Uterus (tissue), 4 donors: ENCODE results near the gene RARB. TPM values are rescaled to one million over a fixed set of nuclear protein-coding genes. Genes with fewer than 3 reads are reported as not detected.
A peak's percentile ranks its signal among the peaks of the same experiment; 100 is the strongest.

Source experiments
- DNase-seq, 2 donors: peaks; one replicate each; pipeline ENCODE4 v3.0.0-alpha.2; 2019 to 2020
- H3K27ac ChIP-seq, 2 donors: fragments of 200-600 bp; sonication (generic); 1 replicate in 1 of 2; 2 replicates in 1 of 2; pipeline ENCODE4 v1.5.1; 2016 to 2018
- H3K27me3 ChIP-seq, 2 donors: fragments of 200-600 bp; sonication (generic); one replicate each; pipeline ENCODE4 v1.5.1; 2018 to 2019; ENCODE audit warnings: control low read depth in 1 of 2
- H3K36me3 ChIP-seq, 2 donors: fragments of 200-600 bp; sonication (generic); one replicate each; pipeline ENCODE4 v1.5.1; 2019; ENCODE audit warnings: control low read depth in 1 of 2
- H3K4me1 ChIP-seq, 2 donors: fragments of 200-600 bp; sonication (generic); one replicate each; pipeline ENCODE4 v1.5.1; 2018 to 2019; ENCODE audit warnings: control low read depth in 1 of 2
- H3K4me3 ChIP-seq, 2 donors: fragments of 200-600 bp; sonication (generic); 1 replicate in 1 of 2; 2 replicates in 1 of 2; pipeline ENCODE4 v1.5.1; 2018 to 2019; ENCODE audit warnings: mild to moderate bottlenecking in 1 of 2
- H3K9me3 ChIP-seq, 2 donors: fragments of 200-600 bp; sonication (generic); one replicate each; pipeline ENCODE4 v1.5.1; 2019; ENCODE audit warnings: control low read depth in 1 of 2
- POLR2A ChIP-seq, 2 donors: fragments of 450-650 bp; IDR thresholded peaks; one replicate each; pipeline ENCODE4 v1.6.1; 2016; ENCODE audit warnings: antibody characterized with exemption in 2 of 2, mild to moderate bottlenecking in 1 of 2, moderate library complexity in 1 of 2
- intact Hi-C: fragments of 100-400 bp; cut with DNase I; formaldehyde crosslinking; loops from one replicate; pipeline ENCODE4 v1.15.1; 2023; ENCODE audit warnings: low total_unique reads
- total RNA-seq, 4 donors: library from RNA; depleted of rRNA in 3 of 4; stranded (reverse); fragments of >200 nt in 3 of 4; gene quantifications; one replicate each; pipeline versions ENCODE4 v1.1.0 to v1.2.4, GENCODE V29; 2014 to 2023
- TF ChIP-seq, protein P1 (sequence below), 4 experiments: fragments of 200-600 bp in 2 of 4; fragments of 450-650 bp in 2 of 4; sonication (generic) in 2 of 4; IDR thresholded peaks; one replicate each; pipeline ENCODE4 v1.5.1; 2016 to 2019; ENCODE audit warnings: antibody characterized with exemption in 4 of 4, mild to moderate bottlenecking in 2 of 4, moderate library complexity in 1 of 4
- donor health status: DM: yes; HTN: yes; CAD: no.

The RARB gene
- total RNA-seq, 4 donors from 2014 or later = 6.7 to 63.0 (median 14.5) TPM

DNA sequence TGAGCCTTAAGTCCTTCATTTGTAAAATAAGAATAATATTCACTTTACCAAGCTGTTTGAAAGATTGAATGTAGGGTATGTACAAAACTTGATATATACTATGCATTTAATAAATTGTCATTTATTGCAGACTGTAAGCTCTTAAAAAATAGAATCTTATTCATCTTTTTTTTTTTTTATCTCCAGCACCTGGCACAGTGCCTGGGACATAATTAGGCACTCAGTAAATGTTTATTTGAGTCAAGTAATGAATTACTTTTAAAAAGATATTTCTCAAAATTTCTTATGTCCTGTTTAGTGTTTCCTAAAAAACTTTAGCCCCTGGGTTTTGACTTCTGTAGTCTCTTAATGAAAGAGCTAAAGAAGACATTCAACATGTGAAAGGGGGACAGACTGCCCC lies 164.9 kb downstream of the RARB start:
- TF ChIP-seq, protein P1, sequence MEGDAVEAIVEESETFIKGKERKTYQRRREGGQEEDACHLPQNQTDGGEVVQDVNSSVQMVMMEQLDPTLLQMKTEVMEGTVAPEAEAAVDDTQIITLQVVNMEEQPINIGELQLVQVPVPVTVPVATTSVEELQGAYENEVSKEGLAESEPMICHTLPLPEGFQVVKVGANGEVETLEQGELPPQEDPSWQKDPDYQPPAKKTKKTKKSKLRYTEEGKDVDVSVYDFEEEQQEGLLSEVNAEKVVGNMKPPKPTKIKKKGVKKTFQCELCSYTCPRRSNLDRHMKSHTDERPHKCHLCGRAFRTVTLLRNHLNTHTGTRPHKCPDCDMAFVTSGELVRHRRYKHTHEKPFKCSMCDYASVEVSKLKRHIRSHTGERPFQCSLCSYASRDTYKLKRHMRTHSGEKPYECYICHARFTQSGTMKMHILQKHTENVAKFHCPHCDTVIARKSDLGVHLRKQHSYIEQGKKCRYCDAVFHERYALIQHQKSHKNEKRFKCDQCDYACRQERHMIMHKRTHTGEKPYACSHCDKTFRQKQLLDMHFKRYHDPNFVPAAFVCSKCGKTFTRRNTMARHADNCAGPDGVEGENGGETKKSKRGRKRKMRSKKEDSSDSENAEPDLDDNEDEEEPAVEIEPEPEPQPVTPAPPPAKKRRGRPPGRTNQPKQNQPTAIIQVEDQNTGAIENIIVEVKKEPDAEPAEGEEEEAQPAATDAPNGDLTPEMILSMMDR (IDR thresholded peaks at IDR 0.05) = no peak
- TF ChIP-seq POLR2A (IDR thresholded peaks at IDR 0.05) = no peak
- Histone ChIP-seq H3K9me3 (no peaks in the 10 kb centered on the region), H3K36me3 (no peaks in the 10 kb centered on the region), H3K27me3 (no peaks in the 10 kb centered on the region), H3K4me3 (no peak overlapping the region), H3K27ac (peak overlapping the region; percentile 42 to 61), H3K4me1 (no peaks in the 10 kb centered on the region)
- no peak for DNase-seq
- intact Hi-C loops = no loop called here

DNA sequence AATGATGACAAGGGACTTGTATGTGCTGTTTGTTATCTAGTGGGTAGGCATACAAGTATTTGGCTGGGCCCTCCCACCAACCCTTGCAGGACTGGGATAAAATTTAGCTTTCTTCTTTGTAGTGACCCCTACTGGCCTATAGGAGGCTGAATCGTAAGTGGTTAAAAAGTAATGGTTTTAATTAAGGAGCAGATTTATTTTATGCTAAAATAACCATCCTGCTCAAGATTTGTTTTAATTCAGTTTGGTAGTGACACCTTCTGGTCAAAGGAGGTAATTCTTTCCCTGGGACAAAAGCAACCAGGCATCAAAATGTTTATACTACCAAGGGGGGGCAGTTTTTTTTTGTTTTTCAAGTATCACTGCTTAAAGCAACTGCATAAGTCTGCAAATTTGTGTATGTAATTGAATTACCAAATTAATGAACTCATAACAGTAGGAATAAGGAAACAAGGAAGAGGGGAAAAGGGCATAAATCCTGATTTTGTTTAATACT lies 166.0 kb downstream of the RARB start:
- Histone ChIP-seq H3K9me3 (no peaks in the 10 kb centered on the region), H3K27me3 (no peaks in the 10 kb centered on the region), H3K4me1 (no peaks in the 10 kb centered on the region), H3K36me3 (no peaks in the 10 kb centered on the region), H3K27ac (peak overlapping the region; percentile 42 to 61), H3K4me3 (no peak overlapping the region)
- DNase-seq = peak in 1 of 2 donors; percentile 42
- no peak for TF ChIP-seq POLR2A (IDR thresholded peaks at IDR 0.05)
- TF ChIP-seq, protein P1 (IDR thresholded peaks at IDR 0.05) = peak; percentile 80 to 91 (median 84)
- intact Hi-C loops = no loop called here

DNA sequence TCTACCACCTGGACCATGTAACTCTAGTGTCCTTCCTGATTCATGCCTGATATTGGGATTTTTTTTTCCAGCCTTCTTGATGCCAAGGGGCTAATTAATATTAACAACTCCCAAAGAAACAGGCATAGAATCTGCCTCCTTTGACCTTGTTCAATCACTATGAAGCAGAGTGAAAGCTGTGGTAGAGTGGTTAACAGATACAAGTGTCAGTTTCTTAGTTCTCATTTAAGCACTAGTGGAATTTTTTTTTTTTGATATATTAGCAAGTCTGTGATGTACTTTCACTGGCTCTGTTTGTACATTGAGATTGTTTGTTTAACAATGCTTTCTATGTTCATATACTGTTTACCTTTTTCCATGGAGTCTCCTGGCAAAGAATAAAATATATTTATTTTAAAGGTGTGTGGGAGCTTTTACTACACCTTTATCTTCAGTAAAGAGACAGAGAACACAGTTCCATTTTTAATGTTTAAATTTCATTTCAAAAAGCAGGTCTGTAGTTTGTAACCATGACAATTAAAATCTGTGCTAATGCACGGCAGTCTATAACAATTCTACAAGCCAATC lies 169.6 kb downstream of the RARB start:
- intact Hi-C loops = no loop called here
- H3K4me1 ChIP-seq = no peaks in the 10 kb centered on the region
- H3K9me3 ChIP-seq = no peaks in the 10 kb centered on the region
- no peak for DNase-seq
- no peaks in the 10 kb centered on the region for H3K36me3 ChIP-seq
- H3K27ac ChIP-seq = peak overlapping the region in 1 of 2 donors; percentile 1
- no peaks in the 10 kb centered on the region for H3K27me3 ChIP-seq
- no peak overlapping the region for H3K4me3 ChIP-seq
- TF ChIP-seq, protein P1 (IDR thresholded peaks at IDR 0.05) = no peak
- no peak for TF ChIP-seq POLR2A (IDR thresholded peaks at IDR 0.05)

DNA sequence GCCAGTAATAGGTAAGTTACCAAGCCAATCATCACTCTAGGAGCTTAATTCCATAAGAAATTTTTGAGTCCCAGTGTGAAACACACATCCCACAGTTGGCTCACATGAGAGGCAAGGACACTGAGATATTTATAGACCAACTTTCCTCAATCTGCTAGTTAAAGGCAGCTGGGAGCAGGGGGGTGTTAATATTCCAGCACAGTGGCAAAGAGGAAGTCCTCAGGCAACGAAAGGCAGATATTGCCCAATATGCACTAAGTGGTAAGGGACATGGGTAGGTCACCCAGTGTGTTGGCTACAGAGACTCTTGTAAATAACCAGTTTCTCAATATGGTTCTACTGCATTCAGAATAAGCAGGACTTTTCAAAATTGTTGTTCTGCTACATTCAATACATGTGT lies 175.6 kb downstream of the RARB start:
- TF ChIP-seq POLR2A (IDR thresholded peaks at IDR 0.05) = no peak
- TF ChIP-seq, protein P1 (IDR thresholded peaks at IDR 0.05) = no peak
- H3K9me3 ChIP-seq = no peaks in the 10 kb centered on the region
- H3K27me3 ChIP-seq = no peaks in the 10 kb centered on the region
- no peaks in the 10 kb centered on the region for H3K4me1 ChIP-seq
- no peak for DNase-seq
- intact Hi-C loops = no loop called here
- H3K36me3 ChIP-seq = no peaks in the 10 kb centered on the region
- H3K27ac ChIP-seq = peak overlapping the region; percentile 14 to 17
- H3K4me3 ChIP-seq = no peak overlapping the region

DNA sequence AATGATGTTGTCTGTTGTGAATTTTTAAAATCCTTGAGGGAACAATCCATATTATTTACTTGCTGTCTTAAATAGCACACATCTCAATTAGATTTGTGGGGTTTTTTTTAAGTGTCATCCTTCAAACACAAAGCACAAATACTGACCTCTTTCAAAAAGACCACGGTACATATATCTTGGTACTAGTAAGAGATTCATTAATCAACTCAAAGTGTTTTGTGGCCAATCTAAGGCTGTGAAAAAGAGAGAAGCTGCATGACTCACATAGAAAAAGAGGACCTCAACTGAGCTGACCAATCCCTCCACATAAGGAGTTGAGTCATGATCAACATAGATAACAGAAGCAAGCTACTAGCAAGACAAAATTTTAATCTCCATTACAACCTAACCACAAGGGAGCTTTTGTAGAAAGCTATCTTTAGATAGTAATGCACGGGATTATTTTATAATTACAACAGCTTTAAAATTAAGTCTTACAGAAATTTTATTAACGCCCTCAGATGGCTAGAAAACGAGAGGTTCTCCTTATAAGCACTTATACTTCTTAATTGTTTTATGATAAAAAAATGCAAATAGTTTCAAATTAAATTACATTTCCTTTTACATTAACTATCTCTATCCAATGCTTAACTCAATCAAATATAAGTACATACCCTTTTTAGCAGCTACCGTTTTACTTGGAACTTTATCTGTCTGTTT lies 176.2 kb downstream of the RARB start:
- DNase-seq = no peak
- peak overlapping the region; percentile 14 to 17 for H3K27ac ChIP-seq
- H3K27me3 ChIP-seq = no peaks in the 10 kb centered on the region
- H3K4me3 ChIP-seq = no peak overlapping the region
- H3K9me3 ChIP-seq = no peaks in the 10 kb centered on the region
- intact Hi-C loops = no loop called here
- no peak for TF ChIP-seq POLR2A (IDR thresholded peaks at IDR 0.05)
- TF ChIP-seq, protein P1 (IDR thresholded peaks at IDR 0.05) = no peak
- no peaks in the 10 kb centered on the region for H3K4me1 ChIP-seq
- H3K36me3 ChIP-seq = no peaks in the 10 kb centered on the region
